ENCODE measurements around the gene NFATC2. TPM values are rescaled to one million over a fixed set of nuclear protein-coding genes. Genes with fewer than 3 reads are reported as not detected.

Gene NFATC2
- total RNA-seq, 1 donor from 2014 or later: 4.2 TPM

- intact Hi-C loops (cut with micrococcal nuclease): no loop called here
- H3K36me3 ChIP-seq: no peaks in the 10 kb centered on the region
- no peaks in the 10 kb centered on the region for H3K9me3 ChIP-seq (replicated peaks)
- H3K4me3 ChIP-seq: peak overlapping the region; percentile 19
- DNase-seq: no peak
- no peak for TF ChIP-seq CTCF (IDR thresholded peaks at IDR 0.05; ENCODE audit: borderline replicate concordance)
- peak overlapping the region; percentile 18 for H3K27ac ChIP-seq (replicated peaks)
- H3K27me3 ChIP-seq (ENCODE audit: low read depth): no peaks in the 10 kb centered on the region
- H3K4me1 ChIP-seq: peaks cover 44% of the 10 kb centered on the region
Observed at GRCh38 chr20:51417250-51418136, 125.0 kb downstream of the NFATC2 start.

- intact Hi-C loops (cut with micrococcal nuclease): no loop called here
- no peaks in the 10 kb centered on the region for H3K27me3 ChIP-seq (ENCODE audit: low read depth)
- no peak for DNase-seq
- no peaks in the 10 kb centered on the region for H3K9me3 ChIP-seq (replicated peaks)
- H3K27ac ChIP-seq (replicated peaks): peak overlapping the region; percentile 18
- H3K36me3 ChIP-seq: no peaks in the 10 kb centered on the region
- peak overlapping the region; percentile 19 for H3K4me3 ChIP-seq
- no peak for TF ChIP-seq CTCF (IDR thresholded peaks at IDR 0.05; ENCODE audit: borderline replicate concordance)
- H3K4me1 ChIP-seq: peaks cover 51% of the 10 kb centered on the region
Observed at GRCh38 chr20:51416532-51417249, 125.8 kb downstream of the NFATC2 start.

GRCh38 chr20:51413857-51414256, 128.7 kb downstream of the NFATC2 start:
- no peak for DNase-seq
- H3K4me1 ChIP-seq: peaks cover 44% of the 10 kb centered on the region
- intact Hi-C loops (cut with micrococcal nuclease): no loop called here
- H3K36me3 ChIP-seq: no peaks in the 10 kb centered on the region
- no peaks in the 10 kb centered on the region for H3K9me3 ChIP-seq (replicated peaks)
- no peak for TF ChIP-seq CTCF (IDR thresholded peaks at IDR 0.05; ENCODE audit: borderline replicate concordance)
- H3K27me3 ChIP-seq (ENCODE audit: low read depth): no peaks in the 10 kb centered on the region
- no peak overlapping the region for H3K4me3 ChIP-seq
- no peak overlapping the region for H3K27ac ChIP-seq (replicated peaks)

- no peaks in the 10 kb centered on the region for H3K27me3 ChIP-seq (ENCODE audit: low read depth)
- H3K27ac ChIP-seq (replicated peaks): peak overlapping the region; percentile 43
- intact Hi-C loops (cut with micrococcal nuclease): no loop called here
- TF ChIP-seq CTCF (IDR thresholded peaks at IDR 0.05; ENCODE audit: borderline replicate concordance): no peak
- no peaks in the 10 kb centered on the region for H3K9me3 ChIP-seq (replicated peaks)
- peaks cover 42% of the 10 kb centered on the region for H3K4me1 ChIP-seq
- H3K36me3 ChIP-seq: no peaks in the 10 kb centered on the region
- H3K4me3 ChIP-seq: no peak overlapping the region
- DNase-seq: peak; percentile 42
Observed at GRCh38 chr20:51412951-51413481, 129.5 kb downstream of the NFATC2 start.

GRCh38 chr20:51412333-51412871, 130.1 kb downstream of the NFATC2 start:
- TF ChIP-seq CTCF (IDR thresholded peaks at IDR 0.05; ENCODE audit: borderline replicate concordance): no peak
- Histone ChIP-seq H3K27ac (replicated peaks) (peak overlapping the region; percentile 39), H3K4me3 (peak overlapping the region; percentile 35), H3K4me1 (peaks cover 36% of the 10 kb centered on the region), H3K36me3 (no peaks in the 10 kb centered on the region), H3K9me3 (replicated peaks) (no peaks in the 10 kb centered on the region), H3K27me3 (ENCODE audit: low read depth) (no peaks in the 10 kb centered on the region)
- intact Hi-C loops (cut with micrococcal nuclease): no loop called here
- DNase-seq: peak; percentile 45
